PC-3 (cell line): ENCODE data around the gene PTPRS.

Experiments
- EZH2 ChIP-seq: fragments of 300-600 bp; sonication (generic); IDR thresholded peaks from one replicate; pipeline ENCODE4 v1.6.1; 2017; ENCODE audit warnings: antibody characterized with exemption, mild to moderate bottlenecking, low read length; ENCODE audit not compliant: unreplicated experiment
- TF ChIP-seq, protein P1 (sequence below): fragments of 300-600 bp; sonication (generic); conservative IDR thresholded peaks from 2 replicates; pipeline ENCODE4 v1.5.1; 2017; ENCODE audit warnings: antibody characterized with exemption, low read depth, mild to moderate bottlenecking, low read length

DNA sequence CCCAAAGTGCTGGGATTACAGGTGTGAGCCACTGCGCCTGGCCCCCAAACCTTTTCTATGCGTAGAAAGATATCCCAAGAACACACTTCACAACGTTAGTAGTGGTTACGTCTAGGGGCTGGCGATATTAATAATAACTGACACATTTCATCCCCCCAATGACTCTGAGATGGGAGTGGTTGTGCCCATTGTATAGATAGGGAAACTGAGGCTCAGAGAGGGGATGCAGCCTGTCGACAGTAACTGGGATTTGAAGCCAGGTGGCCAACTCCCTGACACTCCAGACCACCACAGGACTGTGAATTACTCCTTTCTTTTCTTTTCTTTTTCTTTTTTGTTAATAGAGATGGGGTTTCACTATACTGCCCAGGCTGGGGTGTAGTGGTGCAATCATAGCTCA lies 25.3 kb upstream of the PTPRS start:
- TF ChIP-seq, protein P1, sequence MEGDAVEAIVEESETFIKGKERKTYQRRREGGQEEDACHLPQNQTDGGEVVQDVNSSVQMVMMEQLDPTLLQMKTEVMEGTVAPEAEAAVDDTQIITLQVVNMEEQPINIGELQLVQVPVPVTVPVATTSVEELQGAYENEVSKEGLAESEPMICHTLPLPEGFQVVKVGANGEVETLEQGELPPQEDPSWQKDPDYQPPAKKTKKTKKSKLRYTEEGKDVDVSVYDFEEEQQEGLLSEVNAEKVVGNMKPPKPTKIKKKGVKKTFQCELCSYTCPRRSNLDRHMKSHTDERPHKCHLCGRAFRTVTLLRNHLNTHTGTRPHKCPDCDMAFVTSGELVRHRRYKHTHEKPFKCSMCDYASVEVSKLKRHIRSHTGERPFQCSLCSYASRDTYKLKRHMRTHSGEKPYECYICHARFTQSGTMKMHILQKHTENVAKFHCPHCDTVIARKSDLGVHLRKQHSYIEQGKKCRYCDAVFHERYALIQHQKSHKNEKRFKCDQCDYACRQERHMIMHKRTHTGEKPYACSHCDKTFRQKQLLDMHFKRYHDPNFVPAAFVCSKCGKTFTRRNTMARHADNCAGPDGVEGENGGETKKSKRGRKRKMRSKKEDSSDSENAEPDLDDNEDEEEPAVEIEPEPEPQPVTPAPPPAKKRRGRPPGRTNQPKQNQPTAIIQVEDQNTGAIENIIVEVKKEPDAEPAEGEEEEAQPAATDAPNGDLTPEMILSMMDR = no peak
- no peak for TF ChIP-seq EZH2
